ENCODE measurements around the gene CA11.

DNA sequence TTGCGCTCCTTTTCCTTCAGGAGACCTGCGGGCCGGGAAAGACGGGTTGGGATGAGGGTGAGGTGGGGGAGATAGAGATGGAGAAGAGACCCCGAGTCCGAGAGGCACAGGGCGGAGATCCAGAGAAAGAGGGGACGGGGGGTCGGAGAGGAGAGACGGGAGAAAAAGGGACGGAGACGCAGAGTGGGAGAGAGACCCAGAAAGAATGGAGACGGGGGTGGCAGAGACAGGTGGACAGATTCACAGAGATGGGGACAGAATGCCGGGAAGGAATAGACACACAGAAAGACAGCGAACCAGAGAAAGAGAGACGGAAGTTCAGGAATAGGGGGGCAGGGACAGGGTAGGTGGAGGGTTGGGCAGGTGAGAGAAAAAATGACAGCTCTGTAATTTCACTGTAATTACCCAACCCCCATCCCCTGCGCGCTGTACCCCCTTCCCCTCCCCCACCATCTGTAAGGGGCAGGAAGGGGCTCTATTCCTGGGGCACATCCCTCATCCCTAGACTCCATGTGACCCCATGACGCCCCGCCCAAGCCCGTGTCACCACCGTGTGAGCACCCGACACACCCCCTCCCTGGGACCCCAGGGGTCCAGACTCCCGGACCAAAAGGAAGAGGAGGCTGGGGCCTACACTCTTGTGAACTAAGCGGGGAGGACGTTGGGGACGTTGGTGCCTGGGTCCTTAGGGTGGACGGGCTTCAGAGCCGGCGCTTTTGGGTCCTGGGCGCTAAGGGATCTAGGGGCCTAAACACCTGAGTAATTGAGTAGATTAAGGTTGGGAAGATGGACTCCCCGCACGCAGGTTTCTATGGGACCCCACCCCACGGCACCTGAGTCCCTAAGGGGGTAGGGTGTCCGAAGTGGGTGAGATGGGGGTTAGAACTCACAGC, 9.8 kb downstream of the CA11 start:
- no peak for TF ChIP-seq POLR2A (IDR thresholded peaks at IDR 0.05; ENCODE audit: low read depth, low read length)
- no peak for TF ChIP-seq TAF1 (IDR thresholded peaks at IDR 0.05; ENCODE audit: borderline replicate concordance, low read depth, low read length)

Data from GM12892 (cell line).